ENCODE results near the gene PRKCH.

- TF ChIP-seq CTCF (IDR thresholded peaks at IDR 0.05) = no peak
- no peak for TF ChIP-seq POLR2AphosphoS5 (IDR thresholded peaks at IDR 0.05; ENCODE audit: low read depth, low read length)
- TF ChIP-seq REST (IDR thresholded peaks at IDR 0.05; ENCODE audit: insufficient read depth in 1 of 2, low read depth in 2 of 2, low read length in 1 of 2) = no peak
- no peak for TF ChIP-seq TCF7L2 (IDR thresholded peaks at IDR 0.05; ENCODE audit: low read depth, low read length)
These were observed 253.1 kb downstream of the PRKCH start for GRCh38 chr14:61574514-61574807.

Data from Panc1 (cell line).